Ascending aorta (tissue), 2 donors: ENCODE results near the gene COL18A1. TPM values are rescaled to one million over a fixed set of nuclear protein-coding genes. Genes with fewer than 3 reads are reported as not detected.
A peak's percentile ranks its signal among the peaks of the same experiment; 100 is the strongest.

Experiments
- DNase-seq, 2 donors: peaks; one replicate each; pipeline ENCODE4 v3.0.0-alpha.2; 2019; ENCODE audit warnings: low spot score in 2 of 2
- H3K27ac ChIP-seq, 2 donors: fragments of 200-600 bp; sonication (generic); one replicate each; pipeline ENCODE4 v1.5.1; 2016 to 2017; ENCODE audit warnings: mild to moderate bottlenecking in 1 of 2
- H3K27me3 ChIP-seq: fragments of 200-600 bp; sonication (generic); one replicate; pipeline ENCODE4 v1.5.1; 2017
- H3K36me3 ChIP-seq, 2 donors: fragments of 200-600 bp; sonication (generic); one replicate each; pipeline ENCODE4 v1.5.1; 2016
- H3K4me1 ChIP-seq, 2 donors: fragments of 200-600 bp; sonication (generic); one replicate each; pipeline ENCODE4 v1.5.1; 2016 to 2017; ENCODE audit warnings: mild to moderate bottlenecking in 1 of 2
- H3K4me3 ChIP-seq, 2 donors: fragments of 200-600 bp; sonication (generic); one replicate each; pipeline ENCODE4 v1.5.1; 2016 to 2017; ENCODE audit warnings: mild to moderate bottlenecking in 1 of 2
- H3K9me3 ChIP-seq, 2 donors: fragments of 200-600 bp; sonication (generic); one replicate each; pipeline ENCODE4 v1.5.1; 2016
- intact Hi-C: fragments of 100-400 bp; cut with DNase I; formaldehyde crosslinking; loops from one replicate; pipeline ENCODE4 v1.15.1; 2023
- total RNA-seq: library from RNA; depleted of rRNA; stranded (reverse); fragments of >200 nt; gene quantifications from one replicate; pipeline ENCODE4 v1.1.0, GENCODE V29; 2016
- TF ChIP-seq, protein P1 (sequence below), 3 experiments: fragments of 200-600 bp in 2 of 3; fragments of 450-650 bp in 1 of 3; sonication (generic) in 2 of 3; IDR thresholded peaks; one replicate each; pipeline ENCODE4 v1.5.1; 2016 to 2019; ENCODE audit warnings: antibody characterized with exemption in 3 of 3, mild to moderate bottlenecking in 1 of 3, moderate library complexity in 1 of 3

The COL18A1 gene
- total RNA-seq, 1 donor from 2014 or later = 699 TPM

DNA sequence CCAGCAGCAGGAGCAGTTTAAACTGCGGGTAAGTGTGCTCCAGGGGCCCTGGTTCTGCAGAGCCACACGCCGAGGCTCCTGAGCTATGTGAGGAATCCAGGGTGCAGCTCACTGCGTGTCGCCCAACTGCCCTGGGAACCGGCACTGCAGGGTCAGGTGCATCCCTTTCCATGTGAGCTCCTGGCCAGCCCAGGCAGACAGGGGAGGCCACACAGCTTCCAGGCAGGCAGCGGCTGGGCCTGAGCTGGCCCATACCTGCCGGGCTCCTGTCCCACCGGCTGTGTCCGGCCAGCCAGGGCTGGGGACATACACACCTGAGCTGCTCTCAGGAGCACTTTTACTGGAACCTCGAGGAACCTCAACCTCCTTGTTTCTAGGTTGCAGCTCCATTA lies 18.6 kb upstream of the COL18A1 start:
- Histone ChIP-seq H3K27me3 (no peaks in the 10 kb centered on the region), H3K4me3 (no peak overlapping the region), H3K36me3 (no peaks in the 10 kb centered on the region), H3K9me3 (no peaks in the 10 kb centered on the region), H3K4me1 (peaks cover 0 to 12% of the 10 kb centered on the region in 2 donors), H3K27ac (no peak overlapping the region)
- intact Hi-C loops = loop anchor here (5.0 kb wide), 1 partner anchor 51 kb away; no protein-coding TSS in a partner anchor
- TF ChIP-seq, protein P1, sequence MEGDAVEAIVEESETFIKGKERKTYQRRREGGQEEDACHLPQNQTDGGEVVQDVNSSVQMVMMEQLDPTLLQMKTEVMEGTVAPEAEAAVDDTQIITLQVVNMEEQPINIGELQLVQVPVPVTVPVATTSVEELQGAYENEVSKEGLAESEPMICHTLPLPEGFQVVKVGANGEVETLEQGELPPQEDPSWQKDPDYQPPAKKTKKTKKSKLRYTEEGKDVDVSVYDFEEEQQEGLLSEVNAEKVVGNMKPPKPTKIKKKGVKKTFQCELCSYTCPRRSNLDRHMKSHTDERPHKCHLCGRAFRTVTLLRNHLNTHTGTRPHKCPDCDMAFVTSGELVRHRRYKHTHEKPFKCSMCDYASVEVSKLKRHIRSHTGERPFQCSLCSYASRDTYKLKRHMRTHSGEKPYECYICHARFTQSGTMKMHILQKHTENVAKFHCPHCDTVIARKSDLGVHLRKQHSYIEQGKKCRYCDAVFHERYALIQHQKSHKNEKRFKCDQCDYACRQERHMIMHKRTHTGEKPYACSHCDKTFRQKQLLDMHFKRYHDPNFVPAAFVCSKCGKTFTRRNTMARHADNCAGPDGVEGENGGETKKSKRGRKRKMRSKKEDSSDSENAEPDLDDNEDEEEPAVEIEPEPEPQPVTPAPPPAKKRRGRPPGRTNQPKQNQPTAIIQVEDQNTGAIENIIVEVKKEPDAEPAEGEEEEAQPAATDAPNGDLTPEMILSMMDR (IDR thresholded peaks at IDR 0.05) = no peak
- peak in 1 of 2 donors; percentile 57 for DNase-seq

DNA sequence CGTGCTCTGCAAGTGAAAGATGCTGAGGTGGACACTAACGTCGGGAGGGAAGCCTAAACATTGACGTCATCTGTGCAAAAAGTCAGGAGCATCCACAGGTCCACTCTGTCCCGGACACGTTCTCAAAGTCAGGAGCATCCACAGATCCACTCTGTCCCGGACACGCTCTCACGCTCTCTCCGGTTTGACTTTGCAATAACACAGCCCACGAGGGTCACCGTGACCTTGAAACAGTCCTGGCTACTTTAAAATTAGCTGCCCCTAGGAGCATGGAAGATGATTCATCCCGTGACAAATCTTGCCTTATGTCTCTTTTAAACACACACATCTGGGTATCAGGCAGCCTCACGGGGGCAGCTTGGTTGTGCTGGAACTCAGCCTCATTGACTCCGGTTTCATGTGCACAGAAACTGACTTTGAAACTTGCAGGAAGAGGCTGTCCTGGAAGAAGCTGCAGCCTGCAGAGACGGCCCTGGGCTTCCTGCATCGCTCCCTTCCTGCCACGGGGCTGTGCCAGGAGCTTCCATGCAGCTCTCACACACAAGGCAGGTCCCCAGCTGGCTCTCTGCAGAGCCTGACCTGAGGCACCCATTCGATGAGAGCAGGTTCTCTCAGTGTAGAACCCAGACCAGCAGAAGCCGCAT lies 18.1 kb upstream of the COL18A1 start:
- H3K4me3 ChIP-seq = no peak overlapping the region
- H3K27me3 ChIP-seq = no peaks in the 10 kb centered on the region
- H3K9me3 ChIP-seq = no peaks in the 10 kb centered on the region
- peaks cover 0 to 12% of the 10 kb centered on the region in 2 donors for H3K4me1 ChIP-seq
- H3K36me3 ChIP-seq = no peaks in the 10 kb centered on the region
- TF ChIP-seq, protein P1 (IDR thresholded peaks at IDR 0.05) = peak in 2 of 3 experiments; percentile 23 to 42
- peak in 1 of 2 donors; percentile 81 for DNase-seq
- intact Hi-C loops = loop anchor here (5.0 kb wide), 1 partner anchor 50 kb away; no protein-coding TSS in a partner anchor
- H3K27ac ChIP-seq = peak overlapping the region in 1 of 2 donors; percentile 19

DNA sequence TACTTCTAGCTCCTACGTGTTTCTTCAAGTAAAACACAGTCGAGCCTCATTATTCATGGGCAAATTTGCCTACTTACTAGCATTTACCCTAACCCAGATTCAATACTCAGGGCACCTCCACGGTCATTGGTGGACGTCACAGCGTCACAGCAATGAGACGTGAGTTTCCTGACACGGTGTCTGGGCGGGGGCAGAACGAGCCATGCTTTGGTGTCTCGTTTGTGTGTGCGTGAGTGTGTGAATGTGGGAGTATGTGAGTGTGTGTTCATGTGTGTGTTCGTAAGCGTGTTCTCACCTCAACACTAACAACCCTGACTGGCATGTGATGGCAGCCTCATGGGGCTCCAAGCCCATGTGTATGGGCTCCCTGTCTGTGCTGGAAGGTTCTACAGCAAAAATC lies 17.5 kb upstream of the COL18A1 start:
- intact Hi-C loops = loop anchor here (5.0 kb wide), 1 partner anchor 50 kb away; no protein-coding TSS in a partner anchor
- TF ChIP-seq, protein P1 (IDR thresholded peaks at IDR 0.05) = no peak
- peak in 1 of 2 donors; percentile 54 for DNase-seq
- Histone ChIP-seq H3K4me3 (no peak overlapping the region), H3K27ac (peak overlapping the region in 1 of 2 donors; percentile 19), H3K27me3 (no peaks in the 10 kb centered on the region), H3K36me3 (no peaks in the 10 kb centered on the region), H3K4me1 (peaks cover 0 to 12% of the 10 kb centered on the region in 2 donors), H3K9me3 (no peaks in the 10 kb centered on the region)

DNA sequence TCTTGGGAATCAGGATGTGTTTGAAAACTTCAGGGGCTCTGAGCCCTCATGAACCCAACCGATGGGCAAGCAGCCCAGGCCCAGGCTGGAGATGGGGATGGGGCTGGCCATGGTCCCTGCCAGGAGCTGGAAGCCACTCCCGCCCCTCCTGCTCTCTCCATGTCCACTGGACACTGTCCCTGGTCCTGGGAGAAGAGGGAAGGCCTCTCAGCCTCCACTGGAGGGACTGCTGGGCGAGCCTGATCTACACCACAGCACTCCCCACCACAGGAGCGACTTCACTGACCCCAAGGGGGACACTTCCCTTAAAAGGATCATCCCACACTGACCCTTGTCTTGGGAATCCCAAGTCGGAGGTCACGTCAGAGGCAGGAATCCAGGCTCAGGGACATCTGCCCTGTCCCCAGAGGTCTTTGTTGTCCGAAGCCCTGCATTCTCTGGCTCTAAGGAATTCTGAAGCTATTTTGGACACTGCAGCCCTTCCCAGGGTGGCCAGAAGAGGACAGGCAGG lies 16.9 kb upstream of the COL18A1 start:
- H3K4me1 ChIP-seq = peaks cover 0 to 12% of the 10 kb centered on the region in 2 donors
- H3K9me3 ChIP-seq = no peaks in the 10 kb centered on the region
- DNase-seq = peak in 1 of 2 donors; percentile 56
- TF ChIP-seq, protein P1 (IDR thresholded peaks at IDR 0.05) = no peak
- H3K27me3 ChIP-seq = no peaks in the 10 kb centered on the region
- intact Hi-C loops = loop anchor here (5.0 kb wide), 1 partner anchor 49 kb away; no protein-coding TSS in a partner anchor
- H3K4me3 ChIP-seq = no peak overlapping the region
- H3K27ac ChIP-seq = no peak overlapping the region
- no peaks in the 10 kb centered on the region for H3K36me3 ChIP-seq

DNA sequence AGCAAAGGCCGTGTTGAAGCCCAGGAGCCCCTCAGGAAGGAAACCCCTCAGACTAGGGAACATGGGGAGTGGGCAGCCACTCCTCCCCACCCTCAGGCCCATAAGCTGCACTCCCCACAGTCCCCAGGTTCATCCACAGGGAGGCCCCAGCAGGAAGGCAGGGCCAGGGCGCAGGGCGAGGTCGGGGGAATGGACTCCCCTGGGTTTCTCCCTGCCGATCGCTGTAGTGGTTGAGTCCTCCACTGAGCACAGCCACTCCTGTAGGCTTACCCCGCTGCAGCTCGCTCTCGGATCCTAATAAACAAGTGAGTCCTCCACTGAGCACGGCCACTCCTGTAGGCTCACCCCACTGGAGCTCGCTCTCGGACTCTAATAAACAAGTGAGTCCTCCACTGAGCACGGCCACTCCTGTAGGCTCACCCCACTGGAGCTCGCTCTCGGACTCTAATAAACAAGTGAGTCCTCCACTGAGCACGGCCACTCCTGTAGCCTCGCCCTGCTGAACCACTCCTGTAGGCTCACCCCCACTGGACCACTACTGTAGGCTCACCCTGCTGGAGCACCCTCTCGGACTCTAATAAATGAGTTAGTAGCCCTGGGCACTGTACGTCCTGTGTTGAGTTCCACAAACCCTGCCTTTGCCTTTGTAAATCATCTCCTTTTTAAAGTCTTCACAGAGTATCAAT lies 16.2 kb upstream of the COL18A1 start:
- intact Hi-C loops = loop anchor here (5.0 kb wide), 1 partner anchor 49 kb away; no protein-coding TSS in a partner anchor

More for the DNA sequence above, 16.2 kb upstream of the COL18A1 start:
- no peak overlapping the region for H3K27ac ChIP-seq
- H3K9me3 ChIP-seq = no peaks in the 10 kb centered on the region
- no peaks in the 10 kb centered on the region for H3K27me3 ChIP-seq
- peak in 1 of 2 donors; percentile 56 for DNase-seq
- H3K4me3 ChIP-seq = no peak overlapping the region
- peaks cover 0 to 12% of the 10 kb centered on the region in 2 donors for H3K4me1 ChIP-seq
- TF ChIP-seq, protein P1 (IDR thresholded peaks at IDR 0.05) = no peak
- H3K36me3 ChIP-seq = no peaks in the 10 kb centered on the region
